ENCODE measurements around the gene ANGPTL8.

Gene ANGPTL8

DNA sequence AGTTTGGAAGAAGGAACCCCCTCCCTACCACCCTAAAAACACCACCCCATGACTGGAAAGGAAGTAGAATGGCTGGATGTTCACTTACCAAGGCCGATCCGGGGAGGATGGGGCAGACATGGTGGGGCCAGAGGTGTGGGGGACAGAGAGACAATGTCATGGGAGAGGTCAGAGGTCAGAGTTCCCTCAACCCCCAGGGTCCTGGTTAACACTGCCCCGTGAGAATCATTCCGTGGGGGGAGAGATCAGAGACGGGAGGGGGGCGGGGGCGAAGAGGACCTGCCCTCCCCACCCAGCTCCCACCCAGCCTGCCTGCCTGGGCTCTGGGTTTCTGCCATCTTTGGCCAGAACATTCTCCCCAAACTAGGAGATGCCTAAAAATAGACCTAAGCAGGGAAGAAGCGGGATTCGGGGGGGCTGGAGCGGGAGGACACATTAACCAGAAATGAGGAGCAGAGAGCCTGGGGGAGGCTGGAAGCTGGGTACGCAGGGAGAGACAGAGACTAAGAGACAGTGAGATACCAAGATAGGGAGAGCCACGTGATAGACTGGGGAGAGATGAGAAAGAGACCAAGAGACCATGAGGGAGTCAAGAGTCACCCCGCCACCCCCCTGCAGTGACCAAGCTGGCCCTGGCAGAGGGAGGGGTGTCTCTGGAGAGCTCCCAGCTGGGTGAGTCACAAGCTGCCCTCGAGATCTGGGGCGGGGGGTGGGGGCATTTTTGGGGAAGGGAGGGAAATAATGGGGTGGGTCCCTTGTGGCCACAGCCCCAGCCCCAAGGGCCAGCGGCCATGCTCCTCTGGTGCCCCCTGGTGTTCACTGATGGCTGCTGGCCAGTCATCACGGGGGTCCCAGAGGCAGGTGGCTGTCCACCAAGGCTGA lies 36.0 kb upstream of the ANGPTL8 start:
- DNase-seq (ENCODE audit: low spot score): peak; percentile 81
- in situ Hi-C loops (cut with MboI; ENCODE audit: low sequenced_read_pairs, unreplicated experiment): loop anchor here (10.0 kb wide), 1 partner anchor 159 kb away; no protein-coding TSS in a partner anchor
- TF ChIP-seq, protein P1, sequence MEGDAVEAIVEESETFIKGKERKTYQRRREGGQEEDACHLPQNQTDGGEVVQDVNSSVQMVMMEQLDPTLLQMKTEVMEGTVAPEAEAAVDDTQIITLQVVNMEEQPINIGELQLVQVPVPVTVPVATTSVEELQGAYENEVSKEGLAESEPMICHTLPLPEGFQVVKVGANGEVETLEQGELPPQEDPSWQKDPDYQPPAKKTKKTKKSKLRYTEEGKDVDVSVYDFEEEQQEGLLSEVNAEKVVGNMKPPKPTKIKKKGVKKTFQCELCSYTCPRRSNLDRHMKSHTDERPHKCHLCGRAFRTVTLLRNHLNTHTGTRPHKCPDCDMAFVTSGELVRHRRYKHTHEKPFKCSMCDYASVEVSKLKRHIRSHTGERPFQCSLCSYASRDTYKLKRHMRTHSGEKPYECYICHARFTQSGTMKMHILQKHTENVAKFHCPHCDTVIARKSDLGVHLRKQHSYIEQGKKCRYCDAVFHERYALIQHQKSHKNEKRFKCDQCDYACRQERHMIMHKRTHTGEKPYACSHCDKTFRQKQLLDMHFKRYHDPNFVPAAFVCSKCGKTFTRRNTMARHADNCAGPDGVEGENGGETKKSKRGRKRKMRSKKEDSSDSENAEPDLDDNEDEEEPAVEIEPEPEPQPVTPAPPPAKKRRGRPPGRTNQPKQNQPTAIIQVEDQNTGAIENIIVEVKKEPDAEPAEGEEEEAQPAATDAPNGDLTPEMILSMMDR (IDR thresholded peaks at IDR 0.05; ENCODE audit: borderline replicate concordance, control extremely low read depth, extremely low read depth, insufficient read depth, missing control alignments): peak; percentile 84

DNA sequence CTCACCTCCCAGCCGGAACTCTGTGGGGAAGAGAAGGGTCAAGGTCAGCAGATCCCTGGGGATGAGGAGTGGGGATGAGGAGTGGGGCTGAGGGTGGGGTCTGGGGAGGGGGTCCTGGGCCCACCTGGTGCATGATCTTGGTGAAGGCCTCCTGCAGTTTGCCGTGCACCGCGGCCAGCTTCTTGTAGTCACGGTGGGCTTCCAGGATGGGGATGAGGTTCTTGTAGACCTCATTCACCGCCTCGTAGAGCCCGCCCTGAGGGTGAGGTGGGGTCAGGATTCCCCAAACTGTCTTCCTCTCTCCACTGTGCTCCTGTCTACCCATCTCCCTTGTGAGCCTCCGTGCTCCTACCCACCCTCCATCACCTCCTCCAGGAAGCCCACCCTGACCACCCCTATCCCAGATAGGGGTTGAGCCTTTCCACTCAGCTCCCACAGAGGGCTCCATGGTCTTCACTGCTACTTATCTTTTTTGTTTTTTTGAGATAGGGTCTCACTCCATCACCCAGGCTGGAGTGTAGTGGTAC lies 35.3 kb upstream of the ANGPTL8 start:
- DNase-seq (ENCODE audit: low spot score): no peak
- TF ChIP-seq, protein P1 (IDR thresholded peaks at IDR 0.05; ENCODE audit: borderline replicate concordance, control extremely low read depth, extremely low read depth, insufficient read depth, missing control alignments): no peak
- in situ Hi-C loops (cut with MboI; ENCODE audit: low sequenced_read_pairs, unreplicated experiment): loop anchor here (10.0 kb wide), 1 partner anchor 159 kb away; no protein-coding TSS in a partner anchor

DNA sequence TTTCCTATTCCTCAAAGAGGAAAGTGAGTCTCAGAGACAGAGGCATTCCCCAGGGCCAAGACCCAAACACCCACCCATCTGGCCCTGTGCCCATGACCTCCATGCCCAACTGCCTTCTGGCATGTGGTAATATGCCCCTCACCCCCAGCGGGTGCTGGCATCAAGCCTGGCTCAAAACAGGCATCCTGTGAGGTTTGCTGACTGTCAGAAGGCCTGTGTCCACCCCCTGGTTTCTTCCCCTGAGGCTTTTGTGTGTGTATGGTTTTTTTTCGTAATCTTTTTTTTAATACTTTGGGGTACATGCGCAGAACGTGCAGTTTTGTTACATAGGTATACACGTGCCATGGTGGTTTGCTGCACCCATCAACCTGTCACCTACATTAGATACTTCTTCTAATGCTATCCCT lies 34.5 kb upstream of the ANGPTL8 start:
- DNase-seq (ENCODE audit: low spot score): no peak
- in situ Hi-C loops (cut with MboI; ENCODE audit: low sequenced_read_pairs, unreplicated experiment): loop anchor here (10.0 kb wide), 1 partner anchor 160 kb away; no protein-coding TSS in a partner anchor

DNA sequence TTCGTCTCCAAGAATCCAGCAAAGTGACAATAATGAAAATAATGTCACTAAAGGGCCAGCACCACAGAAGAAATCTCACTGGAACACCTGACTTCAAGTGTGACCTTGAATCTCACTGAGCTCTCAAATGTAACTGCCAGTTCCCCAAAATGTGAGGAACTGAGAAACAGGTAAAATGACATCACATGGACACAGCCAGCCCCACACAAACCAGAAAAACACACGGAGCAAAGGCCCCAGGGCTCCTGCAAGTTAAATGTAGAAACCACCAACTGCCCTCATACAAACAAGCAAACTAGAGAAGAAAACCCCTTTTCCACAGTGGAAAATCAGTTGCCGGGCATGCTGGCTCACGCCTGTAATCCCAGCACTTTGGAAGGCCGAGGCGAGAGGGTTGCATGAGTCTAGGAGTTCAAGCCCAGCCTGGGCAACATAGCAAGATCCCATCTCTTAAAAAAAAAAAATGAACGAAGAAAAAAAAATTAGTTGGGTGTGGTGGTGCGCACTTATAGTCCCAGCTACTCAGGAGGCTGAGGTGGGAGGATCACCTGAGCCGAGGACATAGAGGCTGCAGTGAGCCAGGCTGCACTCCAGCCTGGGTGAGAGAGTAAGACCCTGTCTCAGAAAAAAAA lies 33.4 kb upstream of the ANGPTL8 start:
- DNase-seq (ENCODE audit: low spot score): peak; percentile 81
- in situ Hi-C loops (cut with MboI; ENCODE audit: low sequenced_read_pairs, unreplicated experiment): loop anchor here (10.0 kb wide), 1 partner anchor 161 kb away; no protein-coding TSS in a partner anchor
- TF ChIP-seq, protein P1 (IDR thresholded peaks at IDR 0.05; ENCODE audit: borderline replicate concordance, control extremely low read depth, extremely low read depth, insufficient read depth, missing control alignments): no peak

More for the DNA sequence above, 34.5 kb upstream of the ANGPTL8 start:
- TF ChIP-seq, protein P1 (IDR thresholded peaks at IDR 0.05; ENCODE audit: borderline replicate concordance, control extremely low read depth, extremely low read depth, insufficient read depth, missing control alignments): no peak

DNA sequence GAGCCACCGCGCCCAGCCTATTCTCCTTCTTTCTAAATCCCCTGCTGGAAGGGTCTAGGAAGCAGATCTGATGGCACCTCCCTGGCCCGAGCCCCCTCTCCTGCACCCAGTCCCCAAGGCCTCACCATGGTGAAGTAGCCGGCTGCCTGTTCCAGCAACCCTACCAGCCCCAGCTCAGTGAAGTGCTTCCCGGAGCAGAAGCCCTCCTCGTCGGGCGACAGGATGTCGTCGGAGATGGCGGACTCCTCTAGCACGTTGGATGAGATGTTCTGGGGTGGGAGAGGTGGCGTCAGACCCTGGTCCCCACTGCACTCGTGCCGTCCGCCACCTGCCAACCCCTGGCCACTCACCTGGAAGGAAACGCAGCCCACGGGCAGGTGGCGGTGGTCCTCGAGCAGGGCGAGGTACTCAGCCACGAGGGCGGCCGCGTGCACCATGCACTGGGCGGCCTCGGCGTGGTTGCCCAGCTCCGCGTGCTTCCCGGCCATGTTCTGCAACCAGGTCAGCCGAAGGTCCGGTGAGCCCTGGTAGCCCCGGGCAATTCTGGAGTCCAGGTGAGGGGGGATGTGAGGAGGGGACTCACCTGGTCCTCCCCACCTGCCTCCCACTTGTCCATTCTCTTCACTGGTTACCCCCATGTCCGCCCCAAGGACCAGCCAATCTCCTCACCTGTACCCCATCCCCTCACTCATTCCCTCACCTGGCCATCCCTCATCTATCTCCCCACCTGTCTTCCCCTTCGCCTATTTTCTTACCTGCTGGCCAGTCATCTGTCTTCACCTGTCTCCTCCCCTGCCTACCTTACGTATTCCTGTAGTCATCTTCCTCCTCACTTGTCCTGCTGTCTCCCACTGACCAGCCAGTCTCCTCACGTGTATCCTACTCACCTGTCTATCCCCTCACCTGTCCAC lies 30.6 kb upstream of the ANGPTL8 start:
- DNase-seq (ENCODE audit: low spot score): no peak
- TF ChIP-seq, protein P1 (IDR thresholded peaks at IDR 0.05; ENCODE audit: borderline replicate concordance, control extremely low read depth, extremely low read depth, insufficient read depth, missing control alignments): no peak
- in situ Hi-C loops (cut with MboI; ENCODE audit: low sequenced_read_pairs, unreplicated experiment): loop anchor here (10.0 kb wide), 1 partner anchor 164 kb away; no protein-coding TSS in a partner anchor

All from GM13976 (cell line).